Hematopoietic multipotent progenitor cell treated with erythropoietin and hydrocortisone succinate and interleukin-3 and kit ligand, for 15 days (in vitro differentiated cells): Measurements from ENCODE around the gene PRDM7.
"Not testable (repeated sequence)": the region's sequence is repeated elsewhere in the genome, so short reads cannot be mapped to it uniquely, and the experiment has no call there.

Experiments used
- DNase-seq: peaks from one replicate; pipeline ENCODE4 v3.0.0-alpha.2; 2015; ENCODE audit warnings: low spot score

Gene PRDM7

GRCh38 chr16:90012991-90013745 is 64.0 kb downstream of the PRDM7 start:
- no peak for DNase-seq

- DNase-seq, result no peak
These were observed 65.1 kb downstream of the PRDM7 start for GRCh38 chr16:90011908-90012501.

GRCh38 chr16:90011508-90011819 is 65.7 kb downstream of the PRDM7 start:
- no peak for DNase-seq

GRCh38 chr16:90010676-90011507 is 66.2 kb downstream of the PRDM7 start:
- DNase-seq, result no peak

- DNase-seq, result no peak
These were observed 67.8 kb downstream of the PRDM7 start for GRCh38 chr16:90009172-90009899.

GRCh38 chr16:90008708-90009145 is 68.4 kb downstream of the PRDM7 start:
- DNase-seq, result no peak

- DNase-seq, result not testable (repeated sequence)
These were observed 69.4 kb downstream of the PRDM7 start for GRCh38 chr16:90007635-90008234.

GRCh38 chr16:90007015-90007414 is 70.1 kb downstream of the PRDM7 start:
- DNase-seq, result no peak
